DOHH2 (cell line): ENCODE data around the gene DMD.

Source experiments
- H3F3A ChIP-seq: fragments of 200-600 bp; sonication (generic), shearing (Covaris generic); 2 replicates; pipeline ENCODE4 v1.6.0; 2016; ENCODE audit warnings: antibody characterized with exemption, mild to moderate bottlenecking; ENCODE audit not compliant: control insufficient read depth, insufficient read depth
- H3K27ac ChIP-seq: fragments of 200-600 bp; sonication (generic); 2 replicates; pipeline ENCODE4 v1.5.1; 2014; ENCODE audit warnings: low read depth, mild to moderate bottlenecking, low read length, moderate library complexity
- H3K27me3 ChIP-seq: fragments of 200-600 bp; sonication (generic); 2 replicates; pipeline ENCODE4 v1.6.1; 2014; ENCODE audit warnings: mild to moderate bottlenecking, low read length, mixed read lengths; ENCODE audit not compliant: control insufficient read depth
- H3K36me3 ChIP-seq: fragments of 200-600 bp; sonication (generic); 2 replicates; pipeline ENCODE4 v1.6.1; 2014; ENCODE audit warnings: mild to moderate bottlenecking, low read length, moderate library complexity, mixed read lengths; ENCODE audit not compliant: control insufficient read depth
- H3K4me1 ChIP-seq: fragments of 200-600 bp; sonication (generic); 2 replicates; pipeline ENCODE4 v1.6.1; 2014; ENCODE audit warnings: mild to moderate bottlenecking, low read length, mixed read lengths; ENCODE audit not compliant: control insufficient read depth
- H3K4me2 ChIP-seq: fragments of 200-600 bp; sonication (generic); 2 replicates; pipeline ENCODE4 v1.6.0; 2014; ENCODE audit warnings: mild to moderate bottlenecking, low read length, moderate library complexity
- H3K4me3 ChIP-seq: fragments of 200-600 bp; sonication (generic); 2 replicates; pipeline ENCODE4 v1.5.1; 2014; ENCODE audit warnings: mild to moderate bottlenecking, low read length, mixed read lengths
- H3K79me2 ChIP-seq: fragments of 200-600 bp; sonication (generic); 2 replicates; pipeline ENCODE4 v1.6.1; 2014; ENCODE audit warnings: mild to moderate bottlenecking, low read length, mixed read lengths; ENCODE audit not compliant: control insufficient read depth
- H3K9me2 ChIP-seq: fragments of 200-600 bp; sonication (generic); replicated peaks from 2 replicates; pipeline ENCODE4 v1.6.1; 2014; ENCODE audit warnings: mild to moderate bottlenecking, low read length, mixed read lengths; ENCODE audit not compliant: control insufficient read depth
- H3K9me3 ChIP-seq: fragments of 200-600 bp; sonication (generic); 2 replicates; pipeline ENCODE4 v1.6.1; 2014; ENCODE audit warnings: antibody characterized with exemption, low read length, mixed read lengths; ENCODE audit not compliant: control insufficient read depth, insufficient read depth
- H4K20me1 ChIP-seq: fragments of 200-600 bp; sonication (generic); 2 replicates; pipeline ENCODE4 v1.6.0; 2014; ENCODE audit warnings: low read depth, mild to moderate bottlenecking, antibody characterized with exemption, low read length, moderate library complexity; ENCODE audit not compliant: control insufficient read depth, insufficient read depth
- EZH2phosphoT487 ChIP-seq: fragments of 200-600 bp; sonication (generic); IDR thresholded peaks from 2 replicates; pipeline ENCODE4 v1.6.1; 2017; ENCODE audit warnings: borderline replicate concordance, mild to moderate bottlenecking, antibody characterized with exemption, low read length, moderate library complexity, mixed read lengths
- TF ChIP-seq, protein P1 (sequence below): fragments of 200-600 bp; sonication (generic); IDR thresholded peaks from one replicate; pipeline ENCODE4 v1.5.1; 2014; ENCODE audit warnings: antibody characterized with exemption, mild to moderate bottlenecking, low read depth, low read length; ENCODE audit not compliant: poor library complexity, severe bottlenecking

DMD gene

DNA sequence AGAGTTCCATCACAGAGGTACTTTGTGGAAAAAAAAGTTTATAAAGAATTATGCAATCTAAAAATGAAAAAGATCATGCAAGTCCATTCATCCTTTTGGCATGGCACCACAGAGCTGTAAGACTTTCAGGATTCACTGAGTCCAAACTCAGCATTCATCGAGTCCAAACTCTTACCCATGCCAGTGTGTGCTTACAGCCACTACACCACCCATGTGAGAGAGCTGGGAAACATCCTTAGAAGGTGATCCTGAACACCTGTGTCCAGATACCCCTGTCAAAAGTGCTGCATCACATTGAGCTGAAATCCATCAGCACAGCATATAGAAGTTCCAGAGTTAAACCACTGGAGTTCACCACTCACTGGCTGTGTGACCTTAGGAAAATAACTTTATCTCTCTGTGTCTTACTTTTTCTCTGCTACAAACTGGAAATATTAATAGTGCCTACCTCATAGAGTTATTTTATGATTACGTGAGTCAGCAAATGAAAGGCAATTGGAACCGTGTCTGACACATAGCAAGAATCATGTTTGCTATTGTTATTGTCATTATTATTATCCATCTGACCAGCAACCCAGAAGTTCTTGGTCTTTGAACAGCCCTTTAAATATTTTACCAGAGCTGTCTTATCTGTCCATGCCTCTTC lies 2024.5 kb downstream of the DMD start:
- H4K20me1 ChIP-seq = no peaks in the 10 kb centered on the region

DNA sequence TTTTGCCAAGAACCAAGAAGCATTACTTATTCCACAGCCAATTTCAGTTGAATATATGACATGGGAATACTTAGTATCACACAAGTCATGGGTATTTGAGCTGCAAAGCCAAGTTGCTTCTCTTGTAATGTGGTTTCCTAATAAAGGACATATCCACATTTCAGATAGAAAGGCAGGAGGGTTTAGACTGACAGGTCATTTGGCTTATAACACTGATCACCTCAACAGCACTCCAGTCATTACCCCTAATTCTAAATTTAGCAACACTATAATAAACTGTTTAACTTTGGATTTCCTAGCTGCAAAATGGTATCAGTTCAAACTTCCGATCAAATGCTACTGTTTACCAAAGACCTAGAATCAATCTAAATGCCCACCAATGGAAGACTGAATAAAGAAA lies 2025.5 kb downstream of the DMD start:
- Histone ChIP-seq H3K9me3 (no peaks in the 10 kb centered on the region), H4K20me1 (no peaks in the 10 kb centered on the region), H3K79me2 (no peaks in the 10 kb centered on the region), H3K4me2 (no peak overlapping the region), H3K9me2 (no peaks in the 10 kb centered on the region), H3K27ac (no peak overlapping the region), H3K27me3 (no peaks in the 10 kb centered on the region), H3K36me3 (no peaks in the 10 kb centered on the region), H3F3A (no peaks in the 10 kb centered on the region), H3K4me1 (no peaks in the 10 kb centered on the region), H3K4me3 (no peak overlapping the region)
- TF ChIP-seq, protein P1, sequence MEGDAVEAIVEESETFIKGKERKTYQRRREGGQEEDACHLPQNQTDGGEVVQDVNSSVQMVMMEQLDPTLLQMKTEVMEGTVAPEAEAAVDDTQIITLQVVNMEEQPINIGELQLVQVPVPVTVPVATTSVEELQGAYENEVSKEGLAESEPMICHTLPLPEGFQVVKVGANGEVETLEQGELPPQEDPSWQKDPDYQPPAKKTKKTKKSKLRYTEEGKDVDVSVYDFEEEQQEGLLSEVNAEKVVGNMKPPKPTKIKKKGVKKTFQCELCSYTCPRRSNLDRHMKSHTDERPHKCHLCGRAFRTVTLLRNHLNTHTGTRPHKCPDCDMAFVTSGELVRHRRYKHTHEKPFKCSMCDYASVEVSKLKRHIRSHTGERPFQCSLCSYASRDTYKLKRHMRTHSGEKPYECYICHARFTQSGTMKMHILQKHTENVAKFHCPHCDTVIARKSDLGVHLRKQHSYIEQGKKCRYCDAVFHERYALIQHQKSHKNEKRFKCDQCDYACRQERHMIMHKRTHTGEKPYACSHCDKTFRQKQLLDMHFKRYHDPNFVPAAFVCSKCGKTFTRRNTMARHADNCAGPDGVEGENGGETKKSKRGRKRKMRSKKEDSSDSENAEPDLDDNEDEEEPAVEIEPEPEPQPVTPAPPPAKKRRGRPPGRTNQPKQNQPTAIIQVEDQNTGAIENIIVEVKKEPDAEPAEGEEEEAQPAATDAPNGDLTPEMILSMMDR = no peak
- no peak for TF ChIP-seq EZH2phosphoT487

More for the DNA sequence above, 2024.5 kb downstream of the DMD start:
- Histone ChIP-seq H3K27me3 (no peaks in the 10 kb centered on the region), H3K9me3 (no peaks in the 10 kb centered on the region), H3K4me2 (no peak overlapping the region), H3K36me3 (no peaks in the 10 kb centered on the region), H3K79me2 (no peaks in the 10 kb centered on the region), H3K9me2 (no peaks in the 10 kb centered on the region), H3K4me3 (no peak overlapping the region), H3F3A (no peaks in the 10 kb centered on the region), H3K27ac (no peak overlapping the region), H3K4me1 (no peaks in the 10 kb centered on the region)
- TF ChIP-seq, protein P1 = no peak
- no peak for TF ChIP-seq EZH2phosphoT487

DNA sequence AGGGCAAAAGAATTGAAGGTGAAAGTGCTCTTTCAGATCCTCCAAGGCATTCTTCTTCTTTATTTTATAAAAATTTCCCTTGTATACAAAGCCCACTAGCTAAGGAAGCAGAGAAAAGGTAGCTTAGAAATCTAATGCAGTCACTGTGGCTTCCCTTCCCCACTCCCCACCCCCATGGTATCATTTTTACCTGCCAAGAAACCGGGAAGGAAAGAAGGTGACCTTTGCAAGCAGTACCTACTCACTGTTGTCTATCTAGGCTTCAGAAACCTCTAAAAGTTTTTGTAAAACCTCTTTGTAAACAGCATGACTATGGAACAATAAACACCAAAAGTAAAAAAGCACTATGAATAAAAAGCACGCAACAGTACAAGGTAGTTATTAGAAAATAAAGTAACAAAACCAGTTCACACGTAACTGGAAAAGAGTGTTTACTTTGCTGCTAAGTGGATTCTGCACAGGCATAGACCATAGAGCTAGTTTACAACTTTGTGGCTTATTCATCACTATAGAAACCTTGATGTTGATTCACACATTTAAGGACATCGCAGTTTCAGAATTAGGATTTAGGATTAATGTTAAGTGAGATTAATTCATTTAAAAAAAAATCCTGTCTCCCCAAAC lies 2029.9 kb downstream of the DMD start:
- H3K4me1 ChIP-seq = no peaks in the 10 kb centered on the region
- TF ChIP-seq EZH2phosphoT487 = no peak
- TF ChIP-seq, protein P1 = no peak
- H3K9me2 ChIP-seq = no peaks in the 10 kb centered on the region
- no peaks in the 10 kb centered on the region for H3K9me3 ChIP-seq
- no peaks in the 10 kb centered on the region for H3K36me3 ChIP-seq
- no peaks in the 10 kb centered on the region for H4K20me1 ChIP-seq
- H3K27me3 ChIP-seq = no peaks in the 10 kb centered on the region
- H3K4me3 ChIP-seq = no peak overlapping the region
- no peak overlapping the region for H3K4me2 ChIP-seq
- no peaks in the 10 kb centered on the region for H3K79me2 ChIP-seq
- H3K27ac ChIP-seq = no peak overlapping the region
- no peaks in the 10 kb centered on the region for H3F3A ChIP-seq
